NK-92 treated with Interleukin-12 subunit alpha and Interleukin-12 subunit beta, amount 100 ng/mL, for 24 hours (cell line): Measurements from ENCODE around the gene OTUD6A.
"Not testable (repeated sequence)": the region's sequence is repeated elsewhere in the genome, so short reads cannot be mapped to it uniquely, and the experiment has no call there.

ENCODE experiments used
- DNase-seq: peaks from one replicate; lab custom pipeline; 2025; lab: John Stamatoyannopoulos, UW

OTUD6A gene

GRCh38 chrX:70046978-70047377 is 15.3 kb upstream of the OTUD6A start:
- no peak for DNase-seq

- DNase-seq: no peak
Observed at GRCh38 chrX:70049406-70049805, 12.9 kb upstream of the OTUD6A start.

GRCh38 chrX:70049925-70050324 is 12.3 kb upstream of the OTUD6A start, which contains the start of gene AWAT2:
Gene AWAT2 (minus strand): TSS chrX:70049938. CDS start chrX:70049932, 6 bp downstream.
- DNase-seq: no peak

- DNase-seq: no peak
Observed at GRCh38 chrX:70052895-70053615, 9.2 kb upstream of the OTUD6A start.

- DNase-seq: no peak
Observed at GRCh38 chrX:70054391-70054790, 7.9 kb upstream of the OTUD6A start.

- no peak for DNase-seq
Observed at GRCh38 chrX:70062961-70063550, 799 bp downstream of the OTUD6A start.

- no peak for DNase-seq
Observed at GRCh38 chrX:70066646-70067045, 4.4 kb downstream of the OTUD6A start.

GRCh38 chrX:70079297-70079696 is 17.0 kb downstream of the OTUD6A start:
- DNase-seq: no peak

- no peak for DNase-seq
Observed at GRCh38 chrX:70079870-70080269, 17.6 kb downstream of the OTUD6A start.

- DNase-seq: no peak
Observed at GRCh38 chrX:70082723-70083122, 20.5 kb downstream of the OTUD6A start.

GRCh38 chrX:70084592-70085240 is 22.5 kb downstream of the OTUD6A start:
- DNase-seq: no peak

- DNase-seq: no peak
Observed at GRCh38 chrX:70087857-70088630, 25.8 kb downstream of the OTUD6A start.

- no peak for DNase-seq
Observed at GRCh38 chrX:70088751-70089150, 26.5 kb downstream of the OTUD6A start.

GRCh38 chrX:70089604-70090297 is 27.5 kb downstream of the OTUD6A start:
- DNase-seq: no peak

GRCh38 chrX:70092247-70092646 is 30.0 kb downstream of the OTUD6A start:
- no peak for DNase-seq

- no peak for DNase-seq
Observed at GRCh38 chrX:70096052-70096451, 33.8 kb downstream of the OTUD6A start.

GRCh38 chrX:70105229-70105628 is 43.0 kb downstream of the OTUD6A start:
- no peak for DNase-seq

- DNase-seq: not testable (repeated sequence)
Observed at GRCh38 chrX:70111436-70112026, 49.3 kb downstream of the OTUD6A start.
